Activated T-cell treated with anti-CD3 and anti-CD28 coated beads for 48 hours (primary cell): ENCODE measurements around the gene VSIR.
A peak's percentile ranks its signal among the peaks of the same experiment; 100 is the strongest.

Experiments
- DNase-seq: peaks from one replicate; pipeline ENCODE4 v3.0.0-alpha.2; 2020; ENCODE audit warnings: low read depth

Gene VSIR

DNA sequence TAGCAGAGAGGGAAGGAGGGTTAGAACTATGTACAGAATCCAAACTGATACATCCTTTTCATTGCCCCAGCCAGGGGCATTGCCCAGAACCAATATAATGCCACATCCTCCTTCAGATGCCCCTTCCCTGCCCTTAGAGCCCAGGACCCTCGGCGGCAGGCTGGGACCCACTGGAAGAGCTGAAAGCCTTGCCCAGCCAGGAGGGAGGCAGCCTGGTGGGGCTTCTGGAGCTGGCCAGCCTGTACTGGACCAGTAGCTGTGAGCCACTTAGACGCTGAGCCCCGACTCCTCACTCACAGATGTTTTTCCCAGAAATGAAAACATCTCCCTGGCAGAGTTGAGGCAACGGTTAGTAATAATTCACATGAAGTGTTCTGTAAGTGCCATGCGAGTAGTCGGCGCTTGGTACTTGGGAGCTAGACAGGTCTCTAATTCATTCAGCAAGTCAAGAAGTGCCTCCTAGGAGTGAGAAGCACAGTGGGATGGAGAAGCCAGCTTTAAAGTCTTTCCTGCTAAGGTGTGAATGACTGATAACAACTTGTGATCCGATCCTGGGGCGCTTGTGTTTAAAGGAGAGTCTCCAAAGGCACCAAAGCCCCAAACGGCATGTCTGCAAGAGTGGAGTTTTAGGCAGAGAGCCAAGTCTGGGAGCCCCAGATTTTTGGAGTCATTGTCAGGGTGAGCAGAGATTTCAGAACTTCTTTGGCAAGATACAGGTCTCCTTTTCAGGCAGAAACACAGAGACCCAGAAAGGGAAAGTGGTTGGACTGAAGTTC lies 9.8 kb downstream of the VSIR start:
- DNase-seq: no peak

DNA sequence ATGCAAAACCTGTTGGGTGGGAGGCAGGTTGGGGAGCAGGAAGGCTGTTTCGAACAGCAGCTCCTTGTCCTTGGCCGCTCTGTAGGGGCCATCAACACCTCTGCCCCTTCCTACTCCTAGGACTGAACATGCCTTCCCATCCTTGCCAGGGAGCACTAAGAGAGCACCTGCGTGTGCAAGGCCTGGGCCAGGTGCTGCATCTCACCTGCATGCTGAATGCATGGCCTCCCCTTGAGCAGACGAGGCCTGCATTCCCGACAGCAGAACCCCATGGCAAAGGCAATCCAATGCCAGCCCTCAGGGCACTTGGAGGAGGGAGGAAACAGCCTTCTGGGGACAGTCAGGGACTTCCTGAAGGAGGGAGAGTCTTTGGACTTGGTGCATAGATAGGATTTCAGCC lies 11.0 kb downstream of the VSIR start:
- no peak for DNase-seq

DNA sequence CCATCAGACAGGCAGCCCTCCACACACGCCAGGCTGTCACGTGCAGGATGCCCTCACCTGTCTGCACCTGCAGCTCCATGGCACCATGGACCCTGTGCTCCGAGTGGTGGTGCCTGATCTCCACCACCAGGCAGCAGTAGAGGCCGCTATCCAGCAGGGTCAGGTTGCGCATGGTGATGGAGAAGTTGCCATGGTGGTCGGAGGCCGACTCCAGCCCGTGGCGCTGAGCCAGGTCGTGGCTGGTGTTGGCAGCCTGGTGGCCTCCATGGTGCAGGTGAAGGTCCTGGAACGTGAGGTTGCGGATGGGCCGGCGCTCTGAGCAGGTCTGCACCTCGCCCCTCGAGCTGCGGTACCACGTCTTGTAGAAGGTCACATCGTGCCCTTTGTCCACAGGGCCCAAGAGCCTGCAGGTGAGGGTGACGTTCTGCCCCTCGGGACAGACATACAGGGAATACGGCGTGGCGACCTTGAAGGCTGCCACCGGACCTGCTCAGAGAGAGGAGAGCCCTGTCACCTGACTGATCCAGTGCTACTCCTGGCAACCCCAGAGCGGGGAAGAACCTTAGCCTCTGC lies 11.7 kb downstream of the VSIR start:
- DNase-seq: no peak

DNA sequence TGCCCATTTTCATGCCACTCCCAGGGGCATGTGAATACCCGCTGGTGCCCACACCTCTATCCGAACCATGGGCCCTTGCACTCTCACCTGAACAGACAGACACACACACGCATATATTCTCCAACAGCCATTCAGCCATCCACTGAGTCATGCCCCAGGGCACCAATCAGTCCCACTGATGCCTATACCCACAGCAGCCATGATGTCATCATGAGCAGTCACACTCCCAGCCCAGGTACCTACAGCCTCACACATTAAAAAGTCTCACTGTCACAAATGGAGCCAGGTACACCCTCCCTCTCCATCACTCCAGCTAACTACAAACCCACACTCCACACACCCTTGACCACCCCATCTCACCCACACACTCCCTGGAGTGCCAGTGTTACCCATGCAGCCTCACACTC lies 12.2 kb downstream of the VSIR start:
- DNase-seq: no peak

DNA sequence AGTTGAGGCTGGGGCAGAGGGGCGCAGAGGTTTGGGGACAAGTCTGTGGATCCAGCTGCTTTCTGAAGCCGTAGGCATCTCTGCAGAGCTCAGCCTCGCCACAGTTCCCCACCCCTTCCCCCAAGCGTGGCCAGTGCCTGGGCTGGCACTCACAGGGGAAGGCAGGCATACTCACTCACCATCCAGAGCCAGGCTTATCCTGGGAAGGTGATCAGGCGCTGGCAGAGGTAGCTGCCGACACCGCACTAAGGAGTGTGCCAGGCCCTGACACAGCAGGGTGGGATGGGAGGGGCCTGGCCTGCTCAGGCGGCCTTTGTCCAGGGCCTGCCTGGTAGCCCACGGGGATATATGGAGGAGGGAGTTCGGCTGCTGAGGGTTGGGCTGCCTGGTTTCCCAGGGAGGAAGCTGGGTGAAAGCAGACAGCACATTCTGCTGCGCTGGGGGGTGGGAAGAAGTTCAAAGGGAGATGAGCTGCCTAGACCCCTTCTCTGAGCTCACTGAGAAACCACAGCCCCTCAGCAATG lies 15.9 kb downstream of the VSIR start:
- DNase-seq: no peak

DNA sequence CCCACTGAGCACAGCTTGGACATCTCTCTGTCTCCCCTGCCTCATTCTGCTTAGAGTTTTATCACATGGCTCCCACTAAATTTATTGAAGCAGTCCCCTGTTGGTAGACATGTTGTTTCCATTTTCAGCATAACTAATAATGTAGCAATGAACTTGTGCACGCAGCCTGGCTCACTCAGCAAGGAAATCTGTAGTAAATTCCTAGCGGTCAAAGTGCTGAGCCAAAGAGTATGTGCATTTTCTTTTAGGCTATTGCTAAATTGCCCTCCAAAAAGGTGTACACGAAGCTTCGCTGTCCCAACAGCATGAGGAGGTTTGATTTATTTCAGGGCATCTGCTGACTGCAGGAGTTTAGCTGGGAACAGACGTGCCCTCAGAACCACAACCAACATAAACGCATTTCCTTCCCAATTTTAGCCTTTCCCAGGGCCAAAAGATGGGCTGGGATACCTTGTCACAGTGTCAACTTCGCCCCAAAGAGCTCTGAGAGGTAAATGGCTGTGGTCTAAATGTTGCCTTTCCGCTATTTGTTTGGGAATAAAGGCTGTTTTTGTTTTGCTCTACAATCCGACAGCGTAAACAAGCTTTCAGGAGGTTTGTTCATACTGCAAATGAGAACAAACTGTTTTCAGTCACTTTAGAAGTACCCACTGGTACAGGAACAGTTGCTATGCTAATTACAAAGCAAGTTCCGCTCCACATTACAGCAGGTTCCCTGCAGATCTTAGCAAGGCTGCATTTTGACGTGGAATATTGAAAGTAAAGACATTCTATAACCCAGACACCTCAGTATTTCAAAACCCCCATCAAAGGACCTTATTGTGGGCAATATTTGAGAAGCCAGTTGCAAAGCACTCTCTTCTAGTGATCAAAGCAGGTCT lies 16.8 kb downstream of the VSIR start:
- DNase-seq: no peak

DNA sequence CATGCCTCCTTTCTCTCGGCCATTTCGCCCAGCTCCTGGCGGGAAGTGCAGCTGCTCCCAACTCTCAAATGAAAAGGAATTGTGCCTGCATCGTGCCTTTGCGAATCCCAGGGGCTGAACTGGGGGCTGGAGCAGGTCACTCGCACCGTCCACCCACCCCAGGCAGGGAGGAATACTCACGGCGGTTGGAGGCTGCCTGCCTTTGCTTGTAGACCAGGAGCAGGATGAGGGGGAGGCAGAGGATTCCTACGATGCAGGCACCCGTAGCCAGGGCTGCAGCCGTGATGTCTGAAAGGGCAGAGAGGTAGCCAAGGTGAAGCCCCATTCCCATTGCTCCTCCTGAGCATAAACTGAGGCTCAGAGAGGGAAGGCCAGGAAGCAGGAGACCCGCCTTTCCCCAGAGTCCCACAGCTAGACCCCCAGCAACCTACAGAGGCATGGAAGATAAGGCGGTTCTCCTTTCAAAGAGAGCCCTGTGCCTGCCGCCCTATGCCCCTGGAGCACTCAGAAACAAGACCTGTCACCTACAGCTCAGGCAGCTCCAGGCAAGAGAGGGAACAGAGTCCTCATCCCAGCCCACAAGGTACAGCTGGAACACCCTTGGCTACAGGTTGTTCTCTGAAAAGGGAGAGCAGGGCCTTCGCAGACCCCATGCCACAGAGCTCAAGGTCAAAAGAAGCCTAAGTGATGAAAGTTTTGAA lies 18.0 kb downstream of the VSIR start:
- DNase-seq: no peak

DNA sequence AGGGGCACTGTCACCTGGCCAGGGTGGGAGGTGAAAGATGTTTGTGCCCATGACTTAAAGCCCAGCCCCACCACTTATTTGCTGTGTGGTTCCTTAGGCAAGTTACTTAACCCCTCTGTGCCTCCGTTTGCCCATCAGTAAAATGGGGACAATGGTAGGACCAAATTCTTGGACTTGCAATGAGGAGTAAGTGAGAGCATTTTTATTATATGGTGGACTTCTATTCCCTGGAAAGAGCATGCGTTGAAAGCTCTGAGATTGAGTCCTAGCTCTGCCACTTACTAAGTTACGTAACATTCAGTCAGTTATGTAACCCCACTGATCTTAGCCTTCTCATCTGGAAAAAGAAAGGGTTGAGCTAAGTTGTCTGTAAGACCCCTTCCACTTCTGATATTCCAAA lies 18.8 kb downstream of the VSIR start:
- no peak for DNase-seq

DNA sequence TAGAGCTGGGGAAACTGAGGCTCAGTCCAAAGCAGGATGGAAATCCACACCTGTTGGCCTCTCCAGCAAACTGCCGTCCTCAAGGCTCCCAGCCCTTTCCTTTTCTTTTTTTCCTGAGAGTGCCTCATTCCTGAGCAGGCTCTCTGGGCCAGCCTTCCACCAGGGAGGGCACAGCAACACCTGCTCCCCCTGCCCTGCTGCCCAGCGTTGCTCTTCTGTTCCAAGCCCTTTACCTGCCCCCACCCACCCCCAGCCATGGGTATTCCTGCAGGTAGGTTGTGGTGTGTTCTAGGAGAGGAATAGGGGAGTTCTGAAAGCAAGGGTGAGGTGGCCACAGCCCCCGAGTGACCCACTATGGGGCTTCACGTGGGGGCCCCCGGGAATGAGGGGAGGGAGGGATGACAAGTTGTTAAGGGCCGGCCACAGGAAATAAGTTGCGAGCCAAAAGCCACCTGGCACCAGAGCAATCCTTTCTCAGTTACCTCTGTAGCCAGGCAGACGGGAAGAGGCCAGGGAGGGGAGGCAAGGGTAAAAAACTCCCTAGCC lies 19.3 kb downstream of the VSIR start:
- DNase-seq: no peak

DNA sequence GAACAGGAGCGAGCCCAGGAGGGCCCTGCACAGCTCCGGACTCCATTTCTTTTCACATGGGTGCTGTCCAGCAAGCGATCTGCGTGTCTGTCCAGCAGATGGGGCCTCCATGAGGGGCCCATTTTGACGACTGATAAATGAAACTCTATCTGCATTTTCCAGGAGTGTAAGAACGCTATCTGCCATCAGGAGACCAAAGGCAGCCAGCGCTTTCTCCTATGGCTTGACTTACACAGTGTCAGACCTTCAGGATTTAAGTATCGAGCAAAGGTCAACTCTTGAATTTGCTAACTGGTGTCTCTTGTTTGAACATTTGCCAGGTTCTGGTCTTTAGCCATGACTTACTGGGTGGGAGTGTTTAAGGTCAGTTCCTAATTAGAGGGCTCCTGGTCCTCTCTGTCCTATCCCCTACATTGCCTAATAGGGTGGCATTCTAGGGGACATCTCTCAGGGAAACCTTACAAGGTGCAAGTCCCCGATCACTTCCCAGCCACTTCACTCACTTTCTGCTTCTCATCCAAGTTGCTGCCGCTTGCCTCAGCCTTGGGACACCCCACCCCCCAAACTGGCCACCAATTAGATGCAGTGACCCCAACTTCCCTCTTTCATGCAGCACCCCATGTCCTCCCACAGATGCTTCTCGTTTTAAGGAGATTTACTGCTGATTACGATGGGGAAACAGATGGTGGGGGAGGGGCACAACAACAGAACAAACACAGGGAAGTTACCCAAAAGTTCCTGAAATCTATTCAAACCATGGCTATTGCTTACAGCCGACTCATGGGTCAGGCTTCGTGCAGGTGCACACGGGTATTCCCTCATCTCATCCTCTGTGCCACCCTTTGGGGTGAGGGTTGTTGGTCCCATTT lies 20.0 kb downstream of the VSIR start:
- DNase-seq: no peak

DNA sequence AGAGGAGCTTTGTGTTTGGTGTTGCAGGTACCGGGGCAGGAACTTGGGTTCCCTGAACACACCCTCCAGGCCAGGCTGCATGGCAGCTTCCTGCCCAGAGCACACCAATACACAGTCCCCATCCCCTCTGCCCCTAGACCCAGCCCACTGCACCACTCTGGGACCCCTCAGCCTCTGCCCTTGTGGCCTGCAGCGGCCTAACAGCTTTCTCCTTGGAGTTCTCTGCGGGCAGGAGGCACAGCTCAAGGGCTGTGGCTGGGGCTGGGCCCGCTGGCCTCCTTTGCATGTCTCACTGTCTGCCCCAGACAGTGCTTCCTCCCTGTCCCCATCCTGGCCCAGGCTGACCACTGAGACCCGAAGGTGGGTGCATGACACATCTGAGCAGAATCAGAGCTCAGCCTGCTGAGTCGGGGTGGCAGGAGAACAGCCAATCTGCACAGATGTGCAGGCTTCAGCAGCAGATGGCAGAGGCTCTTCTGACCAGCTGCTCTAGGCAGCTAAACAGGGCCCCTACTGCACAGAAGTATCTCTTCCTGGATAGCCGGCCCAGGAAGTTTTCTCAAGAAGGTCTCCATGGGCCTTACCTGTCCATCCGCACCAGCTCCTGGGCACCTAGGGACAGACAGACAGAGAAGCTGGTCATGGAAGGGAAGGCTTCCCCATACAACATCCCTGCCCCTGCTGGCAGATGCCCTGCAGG lies 20.8 kb downstream of the VSIR start:
- no peak for DNase-seq

DNA sequence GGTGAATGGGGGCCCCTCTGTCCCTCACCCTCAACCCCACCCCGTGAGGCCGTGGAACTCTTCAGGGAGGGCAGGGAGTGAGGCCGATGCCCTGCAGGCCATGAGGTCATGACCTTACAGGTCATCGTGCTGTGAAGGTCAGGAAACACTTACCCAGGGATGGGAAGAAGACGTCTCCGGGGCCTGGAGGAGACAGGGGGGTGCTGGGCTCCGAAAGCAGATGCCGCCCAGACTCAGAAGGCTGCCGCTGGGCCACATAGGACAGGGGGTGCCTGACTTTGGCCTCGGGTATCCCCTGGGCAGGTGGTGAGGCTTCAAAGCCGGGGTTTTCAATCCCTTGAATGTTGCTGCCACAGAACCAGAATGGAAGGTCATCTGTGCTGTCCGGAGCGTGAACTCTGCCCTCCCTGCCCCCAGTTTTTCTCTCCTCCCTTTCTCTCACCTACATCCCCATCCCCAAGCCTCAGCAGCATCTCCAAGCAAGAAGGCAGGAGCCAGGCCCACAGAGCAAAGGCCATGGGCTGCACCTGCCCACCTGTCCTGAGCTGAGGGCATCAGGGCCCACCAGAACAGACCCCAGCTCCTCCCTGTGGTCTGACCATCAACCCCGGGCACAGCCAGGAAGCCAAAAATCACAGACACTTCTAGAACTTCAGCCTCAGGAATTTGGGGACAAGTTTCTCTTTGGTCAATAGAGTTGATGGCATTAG lies 21.6 kb downstream of the VSIR start:
- no peak for DNase-seq

DNA sequence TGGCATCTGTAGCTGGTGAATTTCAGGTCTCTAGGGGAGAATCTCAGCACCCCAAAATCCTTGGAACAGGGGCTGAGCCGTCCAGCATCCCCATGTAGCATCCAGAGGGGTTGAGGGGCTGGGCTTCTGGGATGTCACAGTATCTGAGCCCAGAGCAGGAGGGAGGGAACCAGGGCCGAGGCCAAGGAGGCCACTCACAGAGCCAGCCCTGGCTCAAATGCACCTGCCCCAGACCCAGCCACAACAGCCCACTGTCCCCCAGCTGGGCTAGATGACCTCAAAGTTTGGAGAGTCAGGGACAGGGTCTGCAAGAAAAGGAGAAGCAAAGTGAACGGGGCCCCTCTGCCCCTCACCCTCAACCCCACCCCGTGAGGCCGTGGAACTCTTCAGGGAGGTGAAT lies 22.3 kb downstream of the VSIR start:
- no peak for DNase-seq

DNA sequence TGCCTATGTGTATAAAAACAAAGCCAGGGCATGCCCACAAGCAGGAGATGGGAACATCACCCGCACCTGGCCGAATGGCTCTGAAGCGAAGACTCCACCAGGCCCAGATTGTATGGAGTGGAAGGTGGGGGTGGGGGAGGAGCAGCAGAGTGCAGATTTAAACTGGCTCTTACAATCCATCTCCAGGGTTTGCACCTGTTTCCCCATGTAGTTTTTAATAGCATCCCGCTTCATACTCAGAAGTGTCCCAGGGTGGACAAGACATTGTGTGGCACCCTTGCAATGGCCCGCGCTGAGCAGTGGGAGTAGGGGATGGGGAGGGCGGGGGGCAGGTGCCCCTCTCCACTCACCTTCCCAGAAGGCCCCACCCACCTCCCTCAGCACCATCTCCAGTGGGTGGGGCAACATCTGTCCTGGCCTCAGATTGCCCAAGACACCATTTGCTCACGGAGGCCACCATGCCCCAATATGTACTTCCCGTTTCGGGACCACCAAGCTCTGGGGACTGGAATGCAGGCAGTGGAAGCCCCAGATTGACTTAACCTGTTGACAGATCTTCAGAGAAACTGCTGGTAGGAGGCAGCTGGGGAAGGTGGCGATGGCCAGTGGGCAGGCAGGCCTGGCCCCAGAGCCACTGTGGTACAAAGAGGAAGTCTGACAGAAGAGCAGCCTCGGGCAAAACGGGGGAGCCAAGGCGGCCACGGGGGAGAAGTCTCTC lies 23.0 kb downstream of the VSIR start:
- DNase-seq: no peak

DNA sequence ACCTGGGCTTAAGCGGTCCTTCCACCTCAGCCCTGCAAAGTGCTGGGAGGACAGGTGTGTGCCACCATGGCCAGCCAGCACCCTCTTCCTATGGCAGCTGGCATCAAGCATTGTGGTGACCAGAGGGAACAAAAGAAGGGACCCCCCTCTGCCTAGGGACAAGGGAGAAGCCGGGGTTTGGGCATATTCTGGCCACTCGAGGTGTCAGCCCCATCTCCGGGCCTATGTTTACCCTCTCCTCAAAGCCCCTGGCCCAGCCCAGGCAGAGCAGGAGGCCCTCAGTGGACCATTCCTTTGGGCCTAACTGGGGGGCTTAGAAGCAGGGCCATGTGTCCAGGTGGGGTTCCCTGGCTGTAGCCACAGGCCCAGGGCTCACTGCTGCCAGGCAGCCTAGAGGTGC lies 23.9 kb downstream of the VSIR start:
- no peak for DNase-seq

DNA sequence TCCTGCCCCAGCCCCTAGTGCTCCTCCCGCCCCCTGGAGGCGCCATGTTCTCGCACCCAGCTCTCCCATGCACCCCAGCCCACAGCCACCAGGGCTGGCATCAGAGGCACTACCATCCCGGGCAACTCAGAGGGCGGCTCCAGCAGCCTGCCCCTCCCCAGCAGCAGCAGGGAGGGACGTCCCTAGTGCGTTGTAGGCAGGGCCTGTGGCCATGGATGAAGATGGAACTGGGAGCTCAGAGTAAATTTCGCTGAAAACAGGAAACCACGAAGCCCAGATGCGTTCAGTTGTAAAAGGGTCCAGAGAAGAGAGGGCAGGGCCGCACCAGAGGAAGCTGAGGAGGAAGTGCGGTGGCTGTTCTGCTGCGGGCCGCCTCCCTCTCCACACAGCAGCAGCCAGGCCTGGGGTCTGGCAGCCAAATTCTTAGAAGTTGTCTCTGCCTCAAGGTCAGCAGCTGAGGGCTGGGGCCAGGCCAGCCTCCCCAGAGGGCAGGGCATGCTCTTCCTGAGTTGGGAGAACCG lies 24.6 kb downstream of the VSIR start:
- DNase-seq: peak; percentile 68

DNA sequence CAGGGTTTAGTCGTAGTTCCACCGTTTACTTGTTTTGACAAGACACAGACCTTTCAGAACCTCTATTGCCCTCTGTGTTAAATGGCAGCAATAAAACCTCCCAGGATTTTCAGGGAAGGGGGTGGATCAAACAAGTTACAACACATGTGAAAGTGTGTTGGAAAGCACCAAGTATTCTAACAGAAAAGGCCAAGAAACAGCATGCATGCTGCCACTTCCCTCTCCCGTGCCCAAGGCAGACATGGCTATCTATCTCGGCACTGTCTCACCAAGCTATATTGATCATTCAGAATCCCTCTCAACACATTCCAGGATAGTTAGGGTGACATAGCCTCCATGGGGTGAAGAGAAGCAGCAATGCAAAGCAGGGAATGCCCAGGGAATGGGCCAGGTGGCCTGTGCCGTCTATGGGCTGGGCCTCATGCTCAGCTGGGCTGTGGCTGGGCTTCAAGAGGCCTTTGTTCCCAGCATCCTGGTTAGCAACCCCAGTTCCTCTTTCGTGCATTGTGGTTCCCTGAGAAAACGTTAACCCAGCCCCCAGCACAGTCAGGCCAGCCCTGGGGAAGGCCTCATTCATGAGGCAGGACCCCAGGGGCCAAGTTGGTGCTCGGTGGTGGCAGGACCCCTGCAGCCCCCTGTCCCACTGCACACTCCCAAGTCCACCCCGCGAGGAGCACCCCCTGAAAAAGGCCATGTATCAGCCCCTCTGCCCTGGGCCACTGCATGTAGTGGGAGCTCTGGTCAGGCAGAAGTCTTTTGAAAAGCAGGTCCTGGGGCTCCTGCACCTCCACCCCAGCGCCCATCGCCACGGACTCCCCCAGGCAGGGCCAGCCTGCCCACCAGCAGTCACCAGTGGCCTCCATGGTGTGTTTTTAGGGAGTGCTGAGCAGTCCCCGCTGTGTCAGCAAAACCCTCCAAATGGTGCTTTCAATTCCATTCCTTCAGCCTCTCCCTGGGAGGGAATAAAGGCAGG lies 25.5 kb downstream of the VSIR start:
- no peak for DNase-seq
